Measurements from ENCODE around the gene MXD3.
"Not testable (repeated sequence)": the region's sequence is repeated elsewhere in the genome, so short reads cannot be mapped to it uniquely, and the experiment has no call there.

Gene MXD3, protein sequence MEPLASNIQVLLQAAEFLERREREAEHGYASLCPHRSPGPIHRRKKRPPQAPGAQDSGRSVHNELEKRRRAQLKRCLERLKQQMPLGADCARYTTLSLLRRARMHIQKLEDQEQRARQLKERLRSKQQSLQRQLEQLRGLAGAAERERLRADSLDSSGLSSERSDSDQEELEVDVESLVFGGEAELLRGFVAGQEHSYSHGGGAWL

DNA sequence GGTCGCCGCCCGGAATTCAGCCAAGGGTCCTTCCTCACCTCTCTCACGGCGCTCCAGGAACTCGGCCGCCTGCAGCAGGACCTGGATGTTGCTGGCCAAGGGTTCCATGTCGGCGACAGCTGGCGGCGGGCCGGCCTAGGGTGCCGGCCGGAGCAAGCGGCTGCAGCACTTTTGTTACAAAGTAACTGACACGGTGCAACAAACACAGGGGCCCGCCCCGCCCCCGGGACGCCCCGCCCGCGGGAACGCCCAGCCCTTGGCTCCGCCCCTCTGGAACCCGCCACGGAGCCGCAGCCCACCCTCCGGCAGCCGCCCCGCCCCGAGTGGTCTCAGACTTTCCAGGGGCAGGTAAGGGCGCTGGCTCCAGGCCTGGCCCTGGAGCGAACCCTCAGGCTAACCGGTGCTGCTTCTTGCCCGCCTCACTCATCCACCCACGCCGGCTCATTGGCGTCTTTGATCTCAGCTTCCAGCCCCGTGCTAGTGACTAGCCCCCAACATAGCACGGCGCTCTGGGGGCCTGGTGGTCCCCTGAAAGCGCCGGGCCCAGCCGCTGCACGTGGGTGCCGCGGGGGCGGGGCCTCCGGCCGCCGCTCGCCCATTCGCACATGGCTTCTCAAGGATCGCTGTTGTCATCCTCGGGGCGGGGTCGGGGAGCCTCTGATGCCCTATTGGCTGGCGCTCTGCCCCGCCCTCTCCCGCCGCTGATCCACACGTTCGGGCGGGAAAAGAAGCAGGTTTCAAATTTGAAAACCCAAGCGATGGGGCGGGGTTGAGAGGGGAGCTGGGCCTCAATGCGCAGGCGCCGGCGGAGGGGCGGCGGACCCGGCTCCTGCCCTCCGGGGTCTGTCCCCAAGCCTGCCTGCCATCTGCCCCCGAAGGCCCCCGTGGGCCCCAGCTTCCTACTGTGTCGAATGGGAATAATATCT, at the start of gene MXD3:
MXD3 (minus strand) TSS at position 176 of the 926 bp plus-strand sequence; CDS start at position 108, 68 bp downstream.
- peak; percentile 87 for DNase-seq

DNA sequence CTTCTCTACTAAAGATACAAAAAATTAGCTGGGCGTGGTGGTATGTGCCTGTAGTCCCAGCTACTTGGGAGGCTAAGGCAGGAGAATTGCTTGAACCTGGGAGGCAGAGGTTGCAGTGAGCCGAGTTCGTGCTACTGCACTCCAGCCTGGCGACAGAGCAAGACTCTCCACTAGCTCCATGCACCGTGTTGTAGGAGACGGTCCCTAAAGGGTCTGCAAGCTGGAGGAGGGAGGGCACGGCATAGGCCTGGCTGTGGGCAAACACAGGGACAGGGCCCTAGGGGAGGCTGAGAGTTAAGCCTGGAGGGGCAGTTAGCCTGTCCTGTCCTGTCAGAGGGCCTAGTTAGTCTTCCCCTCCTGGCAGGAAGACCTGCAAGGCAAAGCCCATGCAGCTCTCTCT, 49.0 kb upstream of the MXD3 start:
- not testable (repeated sequence) for DNase-seq

DNA sequence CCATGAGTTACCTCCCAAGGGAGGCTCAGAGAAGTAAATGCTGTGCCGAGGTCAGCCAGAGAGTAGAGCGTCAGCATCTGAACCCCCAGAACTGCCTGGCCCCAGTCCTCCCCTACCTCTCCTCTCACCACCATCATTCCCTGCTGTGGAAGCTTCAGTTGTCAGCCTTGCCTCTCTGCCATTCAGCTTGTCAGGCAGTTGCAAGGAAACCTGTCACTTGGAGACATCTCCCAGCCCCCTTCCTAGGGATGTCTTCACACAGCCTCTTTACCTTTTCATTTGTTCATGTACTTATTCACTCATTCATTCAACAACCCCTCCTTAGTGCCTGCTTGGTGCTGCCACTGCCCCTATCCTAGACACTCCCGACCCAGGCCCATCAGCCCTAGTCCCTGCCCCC, 48.2 kb upstream of the MXD3 start:
- no peak for DNase-seq

DNA sequence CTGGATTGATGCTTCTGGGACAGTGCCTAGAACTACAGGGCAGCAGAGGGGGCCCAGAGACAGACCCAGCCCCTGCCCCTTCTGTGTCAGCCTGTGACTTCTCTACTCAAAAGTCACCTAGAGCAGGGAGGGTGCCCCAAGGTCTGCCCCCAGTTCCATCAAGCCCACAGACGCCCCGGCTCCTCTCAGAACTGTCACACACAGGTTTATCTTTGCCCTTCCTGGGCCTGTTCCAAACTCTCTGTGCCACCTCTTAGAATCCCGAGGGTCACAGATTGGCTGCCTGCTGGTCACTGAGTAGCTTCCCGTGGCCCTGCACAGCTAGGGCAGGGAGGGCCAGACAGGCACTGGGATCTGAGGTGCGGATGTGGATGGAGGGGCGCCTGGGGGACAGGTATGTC, 47.8 kb upstream of the MXD3 start:
- no peak for DNase-seq

DNA sequence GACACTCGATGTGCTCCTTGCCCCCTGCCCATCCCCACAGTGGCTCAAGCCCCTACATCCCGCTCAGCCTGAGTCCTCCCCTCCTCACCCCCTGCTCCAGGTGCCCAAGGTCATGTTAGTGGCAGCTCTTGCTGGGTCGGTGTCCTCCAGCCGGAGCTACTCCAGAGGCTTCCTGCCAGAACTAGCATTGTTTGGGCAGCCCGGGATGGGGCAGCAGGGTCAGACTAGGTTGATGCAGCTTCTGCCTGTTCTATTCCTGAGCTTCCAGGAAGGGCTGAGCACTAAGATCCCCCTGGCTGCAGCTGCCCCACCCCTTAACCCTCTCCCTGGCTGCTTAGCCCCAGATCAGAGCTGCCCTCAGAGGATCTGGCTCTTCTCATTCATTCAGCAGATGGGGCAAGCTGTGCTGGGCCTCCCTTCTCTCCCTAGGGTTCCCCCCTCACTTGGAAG, 46.7 kb upstream of the MXD3 start:
- DNase-seq = no peak

DNA sequence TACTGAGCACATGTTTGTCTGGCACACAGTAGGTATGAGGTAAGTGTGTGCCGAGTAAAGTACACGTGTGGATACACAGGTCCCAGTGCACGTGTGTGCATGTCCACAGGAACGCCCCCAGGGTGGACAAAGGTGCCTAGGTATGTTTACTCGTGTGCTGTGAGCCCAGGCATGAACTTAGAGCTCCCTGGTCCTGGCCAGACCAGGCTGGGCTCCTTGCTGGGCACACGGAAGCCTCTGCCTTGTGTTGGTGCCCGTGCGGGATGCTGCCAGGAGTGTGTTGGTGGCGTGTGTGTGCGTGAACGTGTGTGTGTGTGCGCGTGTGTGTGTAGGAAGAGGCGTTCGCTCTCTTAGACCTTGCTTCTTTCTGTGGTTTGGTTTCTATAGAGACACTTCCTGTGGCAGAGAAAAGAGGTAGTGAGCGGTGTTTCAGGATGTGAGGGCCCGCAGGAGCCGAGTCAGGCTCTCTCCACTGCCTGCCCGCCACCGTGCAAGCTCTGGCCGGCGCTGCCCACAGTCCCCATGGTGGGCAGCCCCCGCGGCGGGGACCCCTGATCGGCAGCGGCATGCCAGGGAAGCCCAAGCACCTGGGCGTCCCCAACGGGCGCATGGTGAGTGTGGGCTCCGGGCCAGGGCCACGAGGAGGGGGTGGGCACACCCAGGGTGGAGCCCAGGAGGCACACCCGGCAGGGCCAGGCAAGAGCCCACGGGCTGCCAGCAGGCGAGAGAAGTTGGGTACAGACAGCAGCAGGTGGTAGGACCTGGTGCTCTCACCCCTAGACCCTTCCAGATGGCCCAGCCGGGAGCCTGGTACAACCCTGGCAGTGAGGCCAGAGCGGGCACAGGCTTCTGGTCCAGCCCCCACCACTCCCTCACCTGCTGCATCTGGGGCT, 46.0 kb upstream of the MXD3 start, which contains the start of gene RGS14:
RGS14 (plus strand) TSS at position 466 of the 893 bp plus-strand sequence; CDS start at position 567, 101 bp downstream.
- DNase-seq = peak; percentile 48

DNA sequence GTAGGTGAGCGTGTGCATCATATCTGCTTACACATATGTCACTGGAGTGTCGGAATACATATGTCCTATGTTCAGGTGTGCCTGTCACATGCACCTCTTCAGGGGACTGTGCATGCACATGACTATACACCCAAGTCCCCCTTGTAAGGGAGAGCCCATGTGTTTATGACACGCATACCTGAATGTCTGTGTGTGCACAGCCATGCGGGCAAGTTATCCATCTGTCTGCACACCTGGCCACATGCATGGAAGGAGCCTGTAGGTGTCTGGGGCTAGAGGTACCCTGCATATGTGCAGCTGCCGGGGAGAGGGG, 45.4 kb upstream of the MXD3 start:
- DNase-seq = no peak

DNA sequence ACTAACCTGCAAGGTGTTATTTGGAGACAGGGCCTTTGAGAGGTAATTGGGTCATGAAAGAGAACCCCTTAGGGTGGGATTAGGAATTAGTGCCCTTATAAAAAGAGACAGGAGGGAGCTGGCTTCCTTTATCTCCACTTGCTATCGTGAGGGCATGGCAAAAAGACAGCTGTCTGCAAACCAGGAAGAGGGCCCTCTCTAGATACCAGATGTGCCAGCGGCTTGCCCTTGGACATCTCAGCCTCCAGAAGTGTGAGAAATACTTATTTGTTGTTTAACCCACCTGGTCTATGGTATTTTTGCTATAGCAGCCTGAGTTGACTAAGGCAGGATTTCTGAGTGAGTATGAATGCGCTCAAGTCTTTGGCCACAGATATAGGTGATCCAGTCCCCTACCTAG, 45.0 kb upstream of the MXD3 start:
- no peak for DNase-seq

DNA sequence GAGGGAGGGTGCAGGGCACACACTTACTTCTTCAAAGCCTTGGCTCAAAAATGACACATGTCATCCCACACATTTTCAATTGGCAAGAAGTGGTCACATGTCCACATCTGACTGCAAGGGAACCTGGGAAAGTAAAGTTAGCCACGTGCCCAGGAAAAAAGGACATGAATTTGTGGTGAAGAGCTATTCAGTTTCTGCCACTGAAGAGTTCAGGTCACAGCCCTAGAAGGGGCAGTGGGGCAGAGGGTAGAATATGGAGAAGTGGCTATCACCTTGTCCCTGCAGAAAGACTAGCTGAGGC, 44.1 kb upstream of the MXD3 start:
- no peak for DNase-seq

DNA sequence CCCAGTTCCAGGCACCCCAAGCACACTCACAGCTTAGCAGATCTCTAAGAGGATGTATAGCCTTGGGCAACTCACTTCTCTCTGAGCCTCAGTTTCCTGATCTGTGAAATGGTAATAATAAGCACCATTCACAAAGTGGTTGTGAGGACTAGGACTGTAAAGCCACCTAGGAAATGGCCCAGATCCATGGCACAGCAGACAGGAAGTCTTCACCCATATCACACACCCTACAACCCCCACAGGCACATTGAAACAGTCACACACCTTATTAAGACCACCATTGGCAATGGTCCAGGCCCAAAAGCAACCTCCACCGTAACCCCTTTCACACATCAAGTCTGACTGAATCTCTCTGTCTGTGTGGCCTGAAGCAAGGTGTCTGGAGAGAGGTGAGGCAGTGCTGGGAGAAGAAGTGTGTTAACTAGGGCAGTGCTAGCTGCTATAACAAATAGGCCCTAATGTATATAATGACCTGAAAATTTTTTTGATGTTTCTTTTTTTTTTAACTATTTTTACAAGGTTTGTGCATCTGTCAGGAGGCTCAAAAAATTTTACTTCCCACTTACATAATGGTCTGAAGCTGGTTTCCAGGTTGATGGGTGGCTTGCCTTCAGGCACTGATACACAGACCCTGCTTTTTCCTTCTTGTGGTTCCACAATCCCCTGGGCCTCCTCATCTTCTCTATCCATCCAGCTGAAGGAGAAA, 43.6 kb upstream of the MXD3 start:
- DNase-seq = no peak

DNA sequence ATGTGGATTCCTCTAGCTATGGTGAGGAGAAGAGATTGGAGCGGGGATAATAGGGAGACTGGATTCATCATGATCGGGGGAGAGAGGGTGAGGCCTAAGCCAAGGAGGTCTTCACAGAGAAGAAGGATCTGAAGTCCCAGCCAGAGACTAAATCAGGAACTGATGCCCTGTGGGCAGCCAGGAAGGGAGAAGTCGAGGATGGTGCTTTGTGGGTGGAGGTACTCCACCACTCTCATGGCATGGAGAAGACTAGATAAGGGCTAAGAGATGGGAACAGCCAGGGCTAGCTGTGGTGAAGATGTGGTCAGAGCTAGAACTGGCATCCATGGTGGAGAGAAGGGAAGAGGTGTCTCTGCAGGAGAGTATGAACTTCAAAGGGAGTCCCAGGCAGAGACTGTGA, 43.0 kb upstream of the MXD3 start:
- DNase-seq = no peak

DNA sequence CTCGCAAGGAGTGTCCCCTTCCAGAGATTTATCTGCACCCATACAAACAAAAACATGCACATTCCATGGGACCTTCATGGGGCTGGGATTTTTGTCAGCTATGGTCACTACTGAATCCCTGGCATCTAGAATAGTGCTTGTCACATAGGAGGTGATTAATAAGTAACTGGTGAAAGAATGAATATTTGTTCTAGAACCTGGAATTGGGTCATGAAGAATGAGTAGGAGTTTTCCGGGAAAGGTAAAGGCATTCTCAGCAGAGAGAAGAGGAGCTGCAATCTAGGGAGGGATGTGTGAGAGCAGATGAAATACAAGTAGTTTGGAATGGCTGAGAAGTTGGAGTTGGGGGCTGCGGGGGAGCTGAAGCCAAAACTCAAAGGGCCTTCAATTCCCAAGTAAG, 42.6 kb upstream of the MXD3 start:
- DNase-seq = no peak

DNA sequence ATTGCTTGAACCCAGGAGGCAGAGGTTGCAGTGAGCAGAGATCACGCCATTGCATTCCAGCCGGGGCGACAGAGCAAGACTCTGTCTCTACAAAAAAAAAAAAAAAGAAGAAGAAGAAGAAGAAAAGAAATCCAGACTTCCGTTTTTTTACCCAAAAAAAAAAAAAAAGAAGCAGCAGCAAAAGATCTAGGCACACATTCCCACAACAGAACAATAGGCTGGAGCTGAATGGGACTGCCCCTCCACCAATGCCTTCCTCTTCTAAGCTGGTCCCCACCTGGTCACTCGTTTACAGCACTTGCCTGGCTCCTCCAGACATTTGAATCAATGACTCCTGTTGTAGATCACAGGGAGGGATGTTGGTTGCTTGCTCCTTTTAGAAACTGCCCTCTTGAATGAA, 41.4 kb upstream of the MXD3 start:
- no peak for DNase-seq

DNA sequence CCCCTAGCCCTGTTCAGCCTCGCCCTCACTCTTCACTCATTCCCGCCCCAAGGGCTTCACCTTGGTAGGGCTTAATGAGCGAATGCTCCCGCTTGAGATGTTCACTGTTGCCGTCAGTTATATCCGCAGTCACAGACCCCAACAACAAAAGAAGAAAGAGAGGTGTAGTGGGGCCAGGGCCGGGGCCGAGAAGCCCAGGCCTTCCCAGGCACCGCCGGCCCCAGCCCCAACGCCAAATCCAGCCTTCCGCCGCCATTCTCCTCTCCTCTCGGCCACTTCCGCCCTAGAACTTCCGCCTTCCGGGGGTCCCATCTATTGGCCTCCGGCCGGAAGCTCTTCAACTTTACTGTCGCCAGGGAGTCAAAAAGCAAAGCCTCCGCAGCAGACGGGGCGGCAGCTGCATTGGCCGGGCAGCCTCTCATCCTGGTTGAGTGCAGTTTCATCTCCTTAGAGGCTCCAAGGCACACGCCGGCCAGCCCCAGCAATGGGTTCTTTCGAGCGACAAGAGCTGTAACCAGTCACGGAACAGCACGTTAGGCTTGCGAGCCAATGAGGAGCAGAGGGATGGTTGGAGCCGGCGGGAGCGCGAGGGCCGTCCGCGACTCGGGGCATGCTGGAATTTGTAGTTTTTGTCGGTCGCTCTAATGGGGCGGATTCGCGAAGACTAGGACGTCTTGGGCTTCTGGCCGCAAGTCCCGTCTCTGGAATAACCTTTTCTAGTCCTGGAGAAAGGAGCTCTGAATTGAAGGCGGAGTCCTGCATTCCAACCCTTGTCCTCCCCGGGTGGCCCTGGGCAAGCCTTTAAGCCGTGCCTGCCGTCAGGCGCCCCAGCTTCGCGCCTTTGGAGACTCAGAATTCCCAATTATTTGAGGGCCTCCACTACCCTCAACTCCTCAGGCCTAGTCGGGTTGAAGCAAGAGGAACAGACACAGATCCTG, 40.0 kb upstream of the MXD3 start, which contains the start of gene LMAN2:
LMAN2 (minus strand) TSS at position 277 of the 938 bp plus-strand sequence; CDS start at position 256, 21 bp downstream.
- peak; percentile 84 for DNase-seq

DNA sequence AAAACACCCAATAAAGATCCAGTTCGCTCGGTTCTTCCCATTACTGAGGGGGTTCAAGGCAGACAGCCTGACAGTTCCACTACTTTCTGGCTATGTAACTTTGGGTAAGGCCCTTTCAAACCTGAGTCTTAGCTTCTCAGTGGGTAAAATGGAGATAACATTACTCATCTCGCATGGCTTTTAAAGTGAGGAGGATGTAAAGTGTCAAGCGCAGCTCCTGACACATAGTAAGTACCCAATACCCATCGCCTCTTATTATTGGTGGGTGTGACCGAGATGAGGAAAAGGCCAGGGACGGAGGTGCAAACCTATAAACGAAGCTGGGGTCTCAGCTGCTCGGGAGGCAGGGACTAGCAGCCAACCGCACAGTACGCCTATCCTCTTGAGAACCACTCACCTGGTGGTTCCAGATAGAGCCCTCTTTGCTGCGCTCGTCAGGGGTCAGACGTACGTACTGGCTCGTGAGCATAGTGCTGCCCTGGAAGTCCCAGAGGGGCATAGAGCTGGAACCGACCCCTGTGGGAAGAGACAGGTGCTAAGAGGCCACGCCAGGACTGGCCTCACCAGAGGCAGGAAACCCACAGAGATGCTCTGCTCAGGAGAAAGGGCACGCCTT, 39.2 kb upstream of the MXD3 start:
- no peak for DNase-seq

DNA sequence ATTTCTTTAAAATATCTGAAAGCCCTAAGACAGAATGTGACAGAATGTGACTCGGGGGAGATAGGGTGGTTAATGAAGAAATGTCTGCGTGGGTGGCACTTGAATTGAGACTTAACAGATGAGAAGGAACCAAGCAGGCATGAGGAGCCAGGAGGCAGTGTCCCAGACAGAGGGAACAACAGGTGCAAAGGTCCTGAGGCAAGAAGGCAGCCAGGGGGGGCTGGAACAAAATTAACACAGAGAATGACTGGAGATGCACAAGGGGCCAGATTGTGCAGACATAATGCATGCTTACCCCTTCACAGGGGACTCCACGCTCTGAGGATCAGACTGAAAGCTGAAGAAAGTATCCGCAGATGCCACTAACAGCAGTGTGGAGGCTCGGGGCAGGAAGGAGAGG, 38.1 kb upstream of the MXD3 start:
- no peak for DNase-seq

DNA sequence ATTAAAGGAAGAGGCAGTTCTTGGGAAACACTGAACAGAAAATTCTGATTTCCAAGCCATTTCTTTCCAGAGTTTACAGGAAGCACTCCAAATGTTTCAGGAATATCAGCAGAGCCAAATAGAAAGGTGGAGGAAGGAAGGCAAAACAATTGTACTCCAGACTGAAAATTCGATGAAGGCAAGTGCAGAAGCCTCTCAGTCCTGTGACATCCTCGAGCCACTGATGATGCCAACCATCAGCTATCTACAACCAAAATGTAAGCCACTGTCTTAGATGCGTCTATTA, 37.6 kb upstream of the MXD3 start:
- DNase-seq = no peak

DNA sequence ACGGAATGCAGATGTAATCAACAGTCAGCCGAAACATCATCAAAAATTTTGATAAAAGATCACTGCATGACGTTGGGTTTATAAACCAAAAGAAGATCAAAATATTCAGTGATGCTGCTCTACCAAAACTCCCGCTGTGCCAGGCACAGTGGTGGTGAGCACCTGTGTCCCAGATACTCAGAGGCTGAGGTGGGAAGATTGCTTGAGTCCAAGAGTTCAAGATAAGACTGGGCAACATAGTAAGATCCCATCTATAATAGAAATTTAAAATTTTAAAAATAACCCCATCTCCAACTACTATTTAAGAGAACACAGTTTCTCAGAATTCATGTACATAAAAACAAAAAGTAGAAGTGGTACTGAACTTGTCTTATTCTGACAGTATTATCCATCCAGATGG, 36.0 kb upstream of the MXD3 start:
- DNase-seq = no peak

DNA sequence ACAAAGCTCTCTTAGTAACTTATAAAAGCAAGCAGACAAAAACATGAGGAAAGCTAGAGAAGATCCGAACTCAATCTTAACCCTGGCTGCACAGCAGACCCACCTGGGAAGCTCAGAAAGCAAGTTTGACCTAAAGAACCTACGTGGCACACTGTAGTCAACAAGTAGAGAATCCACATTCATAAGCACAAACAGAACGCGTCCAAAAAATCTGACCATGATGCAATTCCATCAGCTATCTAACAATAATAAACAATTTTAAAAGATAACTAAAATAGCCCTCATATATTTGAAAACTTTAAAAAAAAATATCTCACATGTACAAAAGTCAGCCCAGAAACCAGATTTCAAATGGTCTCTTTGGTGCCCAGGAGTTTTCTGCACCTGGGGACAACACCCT, 35.1 kb upstream of the MXD3 start:
- no peak for DNase-seq

DNA sequence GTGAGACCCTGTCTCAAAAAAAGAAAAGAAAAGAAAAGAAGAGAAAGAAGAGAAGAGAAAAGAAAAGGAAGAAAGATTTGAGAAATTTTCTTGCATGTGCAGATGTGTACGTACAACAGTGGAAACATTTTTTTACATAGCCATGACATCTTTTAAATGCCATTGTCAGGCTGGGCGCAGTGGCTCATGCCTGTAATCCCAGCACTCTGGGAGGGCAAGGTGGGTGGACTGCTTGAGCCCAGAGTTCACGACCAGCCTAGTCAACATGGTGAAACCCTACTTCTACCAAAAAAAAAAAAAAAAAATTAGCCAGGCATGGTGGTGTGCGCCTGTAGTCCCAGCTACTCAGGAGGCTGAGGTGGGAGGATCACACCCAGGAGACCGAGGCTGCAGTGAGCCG, 33.2 kb upstream of the MXD3 start:
- no peak for DNase-seq

DNA sequence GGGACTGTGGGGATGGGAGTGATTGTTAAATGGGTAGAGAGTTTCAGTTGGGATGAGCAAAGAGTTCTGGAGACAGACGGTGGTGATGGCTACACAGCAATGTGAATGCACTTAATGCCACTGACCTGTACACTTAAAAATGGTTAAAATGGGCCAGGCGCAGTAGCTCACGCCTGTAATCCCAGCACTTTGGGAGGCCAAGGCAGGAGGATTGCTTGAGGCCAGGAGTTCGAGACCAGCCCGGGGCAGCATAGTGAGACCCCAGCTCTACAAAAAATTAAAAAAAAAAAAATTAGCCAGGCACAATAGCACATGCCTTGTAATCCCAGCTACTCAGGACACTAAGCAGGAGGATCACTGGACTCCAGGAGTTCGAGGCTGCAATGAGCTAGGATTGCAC, 32.1 kb upstream of the MXD3 start:
- no peak for DNase-seq
